ENCODE results near the gene VPS41.

DNA sequence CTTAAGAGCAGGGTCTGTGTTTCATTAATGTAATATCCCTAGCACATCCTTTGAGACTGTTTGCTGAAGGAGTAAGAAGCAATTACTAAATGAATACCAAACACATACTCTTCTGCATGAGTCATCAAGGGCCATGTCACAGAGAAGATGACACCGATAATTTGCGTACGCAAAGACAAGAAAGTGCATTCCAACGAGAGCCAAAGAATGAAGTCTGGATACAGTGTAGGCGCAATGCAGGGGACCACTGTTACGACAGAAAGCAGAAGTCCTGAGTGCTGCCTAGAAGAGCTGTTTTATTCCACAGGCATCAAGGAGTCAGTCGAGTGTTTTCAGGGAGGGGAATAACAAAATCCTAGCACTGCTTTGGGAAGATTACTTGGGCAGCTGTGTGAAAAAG, 62.7 kb downstream of the VPS41 start:
- TF ChIP-seq, protein P1, sequence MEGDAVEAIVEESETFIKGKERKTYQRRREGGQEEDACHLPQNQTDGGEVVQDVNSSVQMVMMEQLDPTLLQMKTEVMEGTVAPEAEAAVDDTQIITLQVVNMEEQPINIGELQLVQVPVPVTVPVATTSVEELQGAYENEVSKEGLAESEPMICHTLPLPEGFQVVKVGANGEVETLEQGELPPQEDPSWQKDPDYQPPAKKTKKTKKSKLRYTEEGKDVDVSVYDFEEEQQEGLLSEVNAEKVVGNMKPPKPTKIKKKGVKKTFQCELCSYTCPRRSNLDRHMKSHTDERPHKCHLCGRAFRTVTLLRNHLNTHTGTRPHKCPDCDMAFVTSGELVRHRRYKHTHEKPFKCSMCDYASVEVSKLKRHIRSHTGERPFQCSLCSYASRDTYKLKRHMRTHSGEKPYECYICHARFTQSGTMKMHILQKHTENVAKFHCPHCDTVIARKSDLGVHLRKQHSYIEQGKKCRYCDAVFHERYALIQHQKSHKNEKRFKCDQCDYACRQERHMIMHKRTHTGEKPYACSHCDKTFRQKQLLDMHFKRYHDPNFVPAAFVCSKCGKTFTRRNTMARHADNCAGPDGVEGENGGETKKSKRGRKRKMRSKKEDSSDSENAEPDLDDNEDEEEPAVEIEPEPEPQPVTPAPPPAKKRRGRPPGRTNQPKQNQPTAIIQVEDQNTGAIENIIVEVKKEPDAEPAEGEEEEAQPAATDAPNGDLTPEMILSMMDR (IDR thresholded peaks at IDR 0.05): no peak
- no peak for TF ChIP-seq POLR2A (IDR thresholded peaks at IDR 0.05)

All from sigmoid colon (tissue), 3 donors.